Germinal center (tissue), 1 donor: Measurements from ENCODE around the gene HOXB5.

Experiments
- DNase-seq: peaks from one replicate; pipeline ENCODE4 v3.0.0; 2012; ENCODE audit warnings: mixed read lengths, low spot score

HOXB5 gene

GRCh38 chr17:48559122-48559839 is 34.3 kb downstream of the HOXB5 start:
- no peak for DNase-seq

GRCh38 chr17:48558831-48559121 is 34.8 kb downstream of the HOXB5 start:
- no peak for DNase-seq

GRCh38 chr17:48558057-48558830 is 35.3 kb downstream of the HOXB5 start:
- DNase-seq, result no peak

- DNase-seq, result no peak
These were observed 36.8 kb downstream of the HOXB5 start for GRCh38 chr17:48556576-48557401.

- no peak for DNase-seq
These were observed 37.4 kb downstream of the HOXB5 start for GRCh38 chr17:48556229-48556575.

GRCh38 chr17:48555258-48556228 is 38.0 kb downstream of the HOXB5 start:
- no peak for DNase-seq

GRCh38 chr17:48554412-48555257 is 38.9 kb downstream of the HOXB5 start:
- DNase-seq, result no peak

- no peak for DNase-seq
These were observed 39.8 kb downstream of the HOXB5 start for GRCh38 chr17:48553826-48554225.

GRCh38 chr17:48553190-48553547 is 40.4 kb downstream of the HOXB5 start:
- no peak for DNase-seq

- DNase-seq, result no peak
These were observed 41.0 kb downstream of the HOXB5 start for GRCh38 chr17:48552466-48553189.

- DNase-seq, result no peak
These were observed 41.7 kb downstream of the HOXB5 start for GRCh38 chr17:48551596-48552465.

GRCh38 chr17:48551214-48551555 is 42.4 kb downstream of the HOXB5 start:
- no peak for DNase-seq

- no peak for DNase-seq
These were observed 42.9 kb downstream of the HOXB5 start for GRCh38 chr17:48550502-48551213.

GRCh38 chr17:48549914-48550501 is 43.6 kb downstream of the HOXB5 start:
- no peak for DNase-seq

GRCh38 chr17:48549281-48549630 is 44.3 kb downstream of the HOXB5 start:
- DNase-seq, result no peak

- DNase-seq, result no peak
These were observed 44.9 kb downstream of the HOXB5 start for GRCh38 chr17:48548523-48549280.

GRCh38 chr17:48547808-48548522 is 45.6 kb downstream of the HOXB5 start:
- DNase-seq, result no peak
